ENCODE data around the gene ILK.

ILK gene

GRCh38 chr11:6576471-6577373 is 26.9 kb upstream of the ILK start:
- peak; percentile 49; the same call in 1 of the 2 replicates for TF ChIP-seq CTCF (conservative IDR thresholded peaks at IDR 0.05; ENCODE audit: low read length)
- H3K4me3 ChIP-seq (ENCODE audit: low read length), result no peak overlapping the region
- DNase-seq (ENCODE audit: low read depth), result peak; percentile 90

- TF ChIP-seq CTCF (conservative IDR thresholded peaks at IDR 0.05; ENCODE audit: low read length), result no peak
- H3K4me3 ChIP-seq (ENCODE audit: low read length), result no peak overlapping the region
- no peak for DNase-seq (ENCODE audit: low read depth)
Measured at GRCh38 chr11:6578134-6578533, 25.4 kb upstream of the ILK start.

GRCh38 chr11:6579681-6580080 is 23.9 kb upstream of the ILK start:
- H3K4me3 ChIP-seq (ENCODE audit: low read length), result no peak overlapping the region
- no peak for TF ChIP-seq CTCF (conservative IDR thresholded peaks at IDR 0.05; ENCODE audit: low read length)
- DNase-seq (ENCODE audit: low read depth), result no peak

GRCh38 chr11:6583584-6583983 is 20.0 kb upstream of the ILK start:
- no peak overlapping the region for H3K4me3 ChIP-seq (ENCODE audit: low read length)
- DNase-seq (ENCODE audit: low read depth), result no peak
- TF ChIP-seq CTCF (conservative IDR thresholded peaks at IDR 0.05; ENCODE audit: low read length), result no peak

- DNase-seq (ENCODE audit: low read depth), result no peak
- TF ChIP-seq CTCF (conservative IDR thresholded peaks at IDR 0.05; ENCODE audit: low read length), result no peak
- H3K4me3 ChIP-seq (ENCODE audit: low read length), result no peak overlapping the region
Measured at GRCh38 chr11:6584528-6584927, 19.0 kb upstream of the ILK start.

- peak; percentile 32 for DNase-seq (ENCODE audit: low read depth)
- no peak for TF ChIP-seq CTCF (conservative IDR thresholded peaks at IDR 0.05; ENCODE audit: low read length)
- peak overlapping the region; percentile 34 for H3K4me3 ChIP-seq (ENCODE audit: low read length)
Measured at GRCh38 chr11:6586434-6587359, 16.9 kb upstream of the ILK start.

Data from AG10803 (cell line).